GM12878 (cell line): ENCODE measurements around the gene ADAMTSL3. TPM values are rescaled to one million over a fixed set of nuclear protein-coding genes. Genes with fewer than 3 reads are reported as not detected.

Source experiments
- ATAC-seq: fragments of 200-7000 bp; cut with Tn5 transposase; 3 replicates; pipeline ENCODE4 v1.9.1; 2020; ENCODE audit warnings: mild to moderate bottlenecking, moderate library complexity
- BruUV-seq: library from RNA; stranded (reverse); fragments of 400-500 nt; replicated peaks from 2 replicates; lab custom pipeline; 2021; lab: Mats Ljungman, UMichigan
- CTCF ChIA-PET: fragments of 300-600 bp; sonication (Branson Sonifier 250); formaldehyde crosslinking; extraction: SDS; loops from one replicate; lab custom pipeline; 2021; ENCODE audit warnings: inconsistent platforms; lab: Yijun Ruan, JAX
- POLR2A ChIA-PET: fragments of 350-600 bp; formaldehyde crosslinking; extraction: SDS; loops from one replicate; lab custom pipeline; 2021; ENCODE audit warnings: inconsistent platforms; lab: Charles Lee
- RAD21 ChIA-PET: fragments of 300-600 bp; sonication (Branson Sonifier 250); formaldehyde crosslinking; loops from one replicate; lab custom pipeline; 2023; ENCODE audit warnings: antibody characterized with exemption; ENCODE audit not compliant: unreplicated experiment; lab: Charles Lee
- SMC1A ChIA-PET: fragments of 300-600 bp; sonication (Branson Sonifier 250); formaldehyde crosslinking; loops from one replicate; lab custom pipeline; 2023; ENCODE audit not compliant: unreplicated experiment, uncharacterized antibody; lab: Charles Lee
- DNase-seq: peaks from one replicate; pipeline ENCODE4 v3.0.0-alpha.2; 2011; ENCODE audit warnings: low read depth, low spot score
- FAIRE-seq: peaks from 3 replicates; lab custom pipeline; 2011; peaks lifted over from hg19 to GRCh38; lab: Jason Lieb, UNC
- H2AFZ ChIP-seq: 2 replicates; pipeline ENCODE4 v1.6.0; 2011; ENCODE audit warnings: low read depth, low read length, control low read depth; ENCODE audit not compliant: control insufficient read depth
- H3K27ac ChIP-seq: 2 replicates; pipeline ENCODE4 v1.5.1; 2011; ENCODE audit warnings: control low read depth; ENCODE audit not compliant: control insufficient read depth, insufficient read depth
- H3K27me3 ChIP-seq, 2 experiments: replicated peaks in 1 of 2; 2 replicates each; pipeline versions ENCODE4 v1.6.0 to v1.6.1; 2011; ENCODE audit warnings: low read length in 1 of 2; ENCODE audit not compliant: control insufficient read depth in 2 of 2, insufficient read depth in 2 of 2
- H3K36me3 ChIP-seq, 2 experiments: 2 replicates each; pipeline ENCODE4 v1.5.1; 2011; ENCODE audit warnings: low read length in 1 of 2; ENCODE audit not compliant: control insufficient read depth in 2 of 2, insufficient read depth in 2 of 2
- H3K4me1 ChIP-seq: 2 replicates; pipeline ENCODE4 v1.6.1; 2011; ENCODE audit warnings: mild to moderate bottlenecking, low read length, moderate library complexity, mixed read lengths; ENCODE audit not compliant: control insufficient read depth, insufficient read depth
- H3K4me2 ChIP-seq: 2 replicates; pipeline ENCODE4 v1.6.0; 2011; ENCODE audit warnings: control low read depth; ENCODE audit not compliant: control insufficient read depth, insufficient read depth
- H3K4me3 ChIP-seq: fragments of 200-600 bp; sonication (generic); 2 replicates; pipeline ENCODE4 v1.5.1; 2016
- H3K79me2 ChIP-seq: 2 replicates; pipeline ENCODE4 v1.6.0; 2011; ENCODE audit warnings: low read length; ENCODE audit not compliant: control insufficient read depth, insufficient read depth
- H3K9ac ChIP-seq: 2 replicates; pipeline ENCODE4 v1.8.0; 2011; ENCODE audit warnings: low read length, control low read depth, mixed read lengths; ENCODE audit not compliant: control insufficient read depth, insufficient read depth
- H3K9me3 ChIP-seq: replicated peaks from 3 replicates; pipeline ENCODE4 v1.5.1; 2011; ENCODE audit warnings: mild to moderate bottlenecking, low read length; ENCODE audit not compliant: control insufficient read depth, insufficient read depth
- H4K20me1 ChIP-seq: 2 replicates; pipeline ENCODE4 v1.6.0; 2011; ENCODE audit not compliant: control insufficient read depth, insufficient read depth
- BCL3 ChIP-seq: IDR thresholded peaks from 2 replicates; pipeline ENCODE4 v1.6.1; 2011; ENCODE audit warnings: borderline replicate concordance, low read depth, mild to moderate bottlenecking, moderate library complexity, low read length; ENCODE audit not compliant: insufficient read depth, poor library complexity, severe bottlenecking
- BRCA1 ChIP-seq: IDR thresholded peaks from 2 replicates; pipeline ENCODE4 v1.6.1; 2011; ENCODE audit warnings: low read depth, low read length, improper control_type of control experiment
- MTA2 ChIP-seq: fragments of 450-650 bp; IDR thresholded peaks from 2 replicates; pipeline ENCODE4 v1.6.1; 2016; ENCODE audit warnings: low read depth, mild to moderate bottlenecking, moderate library complexity
- NBN ChIP-seq: fragments of 450-650 bp; IDR thresholded peaks from 2 replicates; pipeline ENCODE4 v1.6.1; 2016
- SMAD1 ChIP-seq: fragments of 450-650 bp; IDR thresholded peaks from 2 replicates; pipeline ENCODE4 v1.6.1; 2018; ENCODE audit warnings: mild to moderate bottlenecking, low read depth; ENCODE audit not compliant: partially characterized antibody
- SMARCA5 ChIP-seq: fragments of 450-650 bp; IDR thresholded peaks from 2 replicates; pipeline ENCODE4 v1.6.1; 2017; ENCODE audit warnings: mild to moderate bottlenecking
- ZNF274 ChIP-seq: IDR thresholded peaks from one replicate; pipeline ENCODE4 v1.8.0; 2011; ENCODE audit not compliant: insufficient read length, insufficient read depth
- WGBS: methylation state at CpG from one replicate; pipeline ENCODE4 v1.1.6; 2016; ENCODE audit warnings: low lambda C conversion rate; ENCODE audit not compliant: insufficient replicate concordance, insufficient coverage; ENCODE audit errors: missing lambda C conversion rate; 5-methylcytosine and 5-hydroxymethylcytosine counted together
- in situ Hi-C: fragments of 300-500 bp; cut with MboI; formaldehyde crosslinking; loops from 9 replicates; pipeline ENCODE4 v1.14.3; 2018; ENCODE audit warnings: mixed read lengths
- intact Hi-C: fragments of 100-400 bp; cut with micrococcal nuclease; formaldehyde crosslinking; loops from one replicate; pipeline ENCODE4 v1.14.2; 2022; ENCODE audit not compliant: unreplicated experiment
- polyA plus RNA-seq, 11 experiments: library from polyadenylated mRNA; depleted of rRNA in 4 of 11; unstranded in 6 of 11; stranded (reverse) in 5 of 11; fragments of >200 nt; fragmentation: Nextera tagmentation in 4 of 11; fragmentation: Illumina TruSeq in 1 of 11; extraction: Ambion mirVana in 4 of 11; extraction: Trizol in 1 of 11; gene quantifications; 1 replicate in 1 of 11; 2 replicates in 10 of 11; pipeline versions ENCODE4 v1.2.1 to v1.2.3, GENCODE V29; 2011 to 2016; ENCODE audit warnings: inconsistent platforms in 2 of 11, missing spikeins in 2 of 11, low read depth in 1 of 11
- total RNA-seq, 4 experiments: library from RNA; depleted of rRNA in 3 of 4; stranded (reverse); fragments of >200 nt in 3 of 4; fragmentation: Illumina TruSeq in 1 of 4; extraction: Trizol in 1 of 4; gene quantifications; 2 replicates each; pipeline versions ENCODE4 v1.2.1 to v1.2.3, GENCODE V29; 2013 to 2021

Gene ADAMTSL3
- total and polyA plus RNA-seq, 10 of the 15 experiments (the other 5 are each of a cell fraction or from before 2014, with no cell fraction given) = 0.01 to 0.28 (median 0.13) TPM

GRCh38 chr15:83653288-83653638 lies 660 bp upstream of the ADAMTSL3 start (continued):
- TF ChIP-seq BCL3 (no peak), BRCA1 (no peak), SMARCA5 (no peak), SMAD1 (no peak), MTA2 (no peak)

- no peaks in the 10 kb centered on the region for H4K20me1 ChIP-seq
- H2AFZ ChIP-seq = no peak overlapping the region
- TF ChIP-seq ZNF274 (no peak), NBN (no peak)
- TF ChIP-seq, all 136 proteins: peak for 0
- peaks cover 6 to 7% of the 10 kb centered on the region in 2 experiments; a peak in 3 of 4 replicates for H3K27me3 ChIP-seq
- H3K27ac ChIP-seq = no peak overlapping the region
- H3K79me2 ChIP-seq = no peaks in the 10 kb centered on the region
- ChIA-PET POLR2A (no interaction called here), RAD21 (no interaction called here), SMC1A (no interaction called here), CTCF (interaction anchor here (0.6 kb wide), 1 partner anchor 784 kb away, joined by 3 read pairs; no protein-coding TSS in a partner anchor)
- ATAC-seq = no peak
- WGBS = 65% methylated on average over 51 of the region's 67 CpGs
- intact Hi-C loops (no loop called here), in situ Hi-C loops (no loop called here)
- H3K4me1 ChIP-seq = no peaks in the 10 kb centered on the region
- H3K4me3 ChIP-seq = no peak overlapping the region
- no peak for DNase-seq
- BruUV-seq = no TSS peak
- no peaks in the 10 kb centered on the region for H3K36me3 ChIP-seq
- no peak overlapping the region for H3K9ac ChIP-seq
- FAIRE-seq = no peak
- no peaks in the 10 kb centered on the region; the same call in 1 of the 3 replicates for H3K9me3 ChIP-seq
- no peak overlapping the region for H3K4me2 ChIP-seq
Observed at GRCh38 chr15:83654379-83655236, 685 bp downstream of the ADAMTSL3 start.
